Pancreas (tissue), 10 donors: ENCODE results near the gene TBX5. TPM values are rescaled to one million over a fixed set of nuclear protein-coding genes. Genes with fewer than 3 reads are reported as not detected.

Experiments used
- ATAC-seq, 4 donors: fragments of 200-7000 bp; cut with Tn5 transposase; one replicate each; pipeline versions ENCODE4 v1.8.0 to v1.9.1; 2020; ENCODE audit warnings: mild to moderate bottlenecking in 4 of 4, moderate library complexity in 4 of 4
- DNase-seq, 6 donors: peaks; one replicate each; pipeline ENCODE4 v3.0.0-alpha.2; 2020
- FAIRE-seq: peaks from 2 replicates; lab custom pipeline; 2012; peaks lifted over from hg19 to GRCh38; lab: Jason Lieb, UNC
- H3K27ac ChIP-seq, 4 donors: fragments of 200-600 bp; sonication (generic); 1 replicate in 3 of 4; 2 replicates in 1 of 4; pipeline versions ENCODE4 v1.5.0 to v1.8.0; 2020
- H3K27me3 ChIP-seq, 4 donors: fragments of 200-600 bp; one replicate each; pipeline ENCODE4 v1.8.0; 2021
- H3K36me3 ChIP-seq, 3 donors: fragments of 200-600 bp; sonication (generic) in 1 of 3; one replicate each; pipeline versions ENCODE4 v1.5.0 to v1.8.0; 2020 to 2021
- H3K4me1 ChIP-seq, 3 donors: fragments of 200-600 bp; one replicate each; pipeline ENCODE4 v1.8.0; 2021
- H3K4me3 ChIP-seq, 4 donors: fragments of 200-600 bp; sonication (generic) in 2 of 4; one replicate each; pipeline versions ENCODE4 v1.5.0 to v1.8.0; 2020 to 2021
- H3K9me3 ChIP-seq, 4 donors: fragments of 200-600 bp; one replicate each; pipeline ENCODE4 v1.8.0; 2021
- WGBS, 2 donors: extraction: QIAGEN DNeasy Blood & Tissue Kit; methylation state at CpG; one replicate each; pipeline ENCODE4 v1.1.7; 2013; 5-methylcytosine and 5-hydroxymethylcytosine counted together
- intact Hi-C, 3 donors: fragments of 100-400 bp; cut with DNase I; formaldehyde crosslinking; loops; one replicate each; pipeline versions ENCODE4 v1.11.1 to v1.14.2; 2022
- polyA plus RNA-seq, 2 donors: library from polyadenylated mRNA; stranded (reverse); fragments of 200-250 nt; gene quantifications; one replicate each; pipeline ENCODE4 v1.2.3, GENCODE V29; 2013
- total RNA-seq, 6 donors: library from RNA; stranded (reverse); fragmentation: NEBNext Ultra II Directional in 4 of 6; extraction: Animal tissue kit (Norgen Biotek cat#: 25700) in 4 of 6; gene quantifications; one replicate each; pipeline versions ENCODE4 v1.2.1 to v1.2.4, GENCODE V29; 2021 to 2023
- TF ChIP-seq, protein P1 (sequence below), 4 donors: fragments of 200-600 bp; sonication (generic) in 3 of 4; IDR thresholded peaks; one replicate each; pipeline versions ENCODE4 v1.5.0 to v1.8.0; 2021; ENCODE audit warnings: antibody characterized with exemption in 4 of 4
- donor health status: healthy with polysubstance abuse.
- donor health status: DM: no; HTN: no; CAD: no; lungs with moderate emphysema.
- donor health status: DM: no; HTN: no; CAD: no.
- donor health status: control.
- donor health status: control.
- donor health status: Bipolar disorder and iron deficiency.
- donor health status: DM: yes; HTN: yes; CAD: no.
- donor health status: DM: no; HTN: no; CAD: no.
- donor health status: DM: no; HTN: no; CAD: no.
- donor health status: DM: yes; HTN: yes; CAD: no.

Gene TBX5
- total and polyA plus RNA-seq, 8 donors: 0.02 TPM; not detected in 7

- peaks cover 3 to 76% (median 9%) of the 10 kb centered on the region in 4 donors for H3K27me3 ChIP-seq
- 3 to 4% methylated on average over 22 to 25 of the region's 25 CpGs for WGBS, 2 donors
- ATAC-seq (no peak), FAIRE-seq (no peak), DNase-seq (no peak)
- TF ChIP-seq, protein P1, sequence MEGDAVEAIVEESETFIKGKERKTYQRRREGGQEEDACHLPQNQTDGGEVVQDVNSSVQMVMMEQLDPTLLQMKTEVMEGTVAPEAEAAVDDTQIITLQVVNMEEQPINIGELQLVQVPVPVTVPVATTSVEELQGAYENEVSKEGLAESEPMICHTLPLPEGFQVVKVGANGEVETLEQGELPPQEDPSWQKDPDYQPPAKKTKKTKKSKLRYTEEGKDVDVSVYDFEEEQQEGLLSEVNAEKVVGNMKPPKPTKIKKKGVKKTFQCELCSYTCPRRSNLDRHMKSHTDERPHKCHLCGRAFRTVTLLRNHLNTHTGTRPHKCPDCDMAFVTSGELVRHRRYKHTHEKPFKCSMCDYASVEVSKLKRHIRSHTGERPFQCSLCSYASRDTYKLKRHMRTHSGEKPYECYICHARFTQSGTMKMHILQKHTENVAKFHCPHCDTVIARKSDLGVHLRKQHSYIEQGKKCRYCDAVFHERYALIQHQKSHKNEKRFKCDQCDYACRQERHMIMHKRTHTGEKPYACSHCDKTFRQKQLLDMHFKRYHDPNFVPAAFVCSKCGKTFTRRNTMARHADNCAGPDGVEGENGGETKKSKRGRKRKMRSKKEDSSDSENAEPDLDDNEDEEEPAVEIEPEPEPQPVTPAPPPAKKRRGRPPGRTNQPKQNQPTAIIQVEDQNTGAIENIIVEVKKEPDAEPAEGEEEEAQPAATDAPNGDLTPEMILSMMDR (IDR thresholded peaks at IDR 0.05): no peak
- H3K4me1 ChIP-seq: no peaks in the 10 kb centered on the region
- H3K9me3 ChIP-seq: no peaks in the 10 kb centered on the region
- no peak overlapping the region for H3K27ac ChIP-seq
- H3K4me3 ChIP-seq: no peak overlapping the region
- H3K36me3 ChIP-seq: no peaks in the 10 kb centered on the region
- intact Hi-C loops: no loop called here
Measured at GRCh38 chr12:114400925-114401324, 5.0 kb downstream of the TBX5 start.

- H3K27me3 ChIP-seq: peaks cover 3 to 71% (median 9%) of the 10 kb centered on the region in 4 donors
- H3K36me3 ChIP-seq: no peaks in the 10 kb centered on the region
- WGBS, 2 donors: 8 to 9% methylated on average over 31 of the region's 31 CpGs
- H3K4me1 ChIP-seq: no peaks in the 10 kb centered on the region
- H3K27ac ChIP-seq: no peak overlapping the region
- intact Hi-C loops: no loop called here
- DNase-seq (no peak), ATAC-seq (no peak), FAIRE-seq (no peak)
- H3K9me3 ChIP-seq: no peaks in the 10 kb centered on the region
- TF ChIP-seq, protein P1 (IDR thresholded peaks at IDR 0.05): no peak
- H3K4me3 ChIP-seq: no peak overlapping the region
Measured at GRCh38 chr12:114400361-114400811, 5.6 kb downstream of the TBX5 start.

DNA sequence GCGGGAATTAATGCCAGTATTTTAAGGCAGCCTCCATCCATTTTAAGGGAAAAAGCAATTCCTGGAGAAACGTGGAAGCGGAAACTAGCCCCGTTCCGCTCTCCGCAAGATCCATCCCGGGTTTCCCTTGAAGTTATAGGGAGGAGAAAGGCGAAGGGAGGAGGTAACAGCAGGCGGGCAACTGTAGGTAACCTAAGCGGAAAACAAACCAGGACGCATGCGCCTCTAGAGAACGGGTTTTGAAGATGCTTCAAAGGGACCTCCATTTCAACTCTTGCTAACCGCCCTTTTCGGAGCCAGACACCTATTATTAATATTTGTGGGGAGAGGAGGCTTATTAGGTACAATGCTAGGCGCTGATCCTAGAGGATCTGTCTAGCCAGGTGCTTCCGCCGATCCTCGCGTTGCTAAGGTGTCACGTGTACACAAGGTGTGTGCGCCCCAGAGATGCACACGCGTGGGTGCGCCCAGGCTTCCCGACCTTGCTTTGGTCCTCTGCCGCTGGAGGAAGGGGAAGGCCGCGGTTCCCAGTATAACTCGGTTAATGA lies 6.2 kb downstream of the TBX5 start:
- intact Hi-C loops: no loop called here
- peaks cover under 1 to 70% (median 9%) of the 10 kb centered on the region in 4 donors for H3K27me3 ChIP-seq
- TF ChIP-seq, protein P1 (IDR thresholded peaks at IDR 0.05): no peak
- DNase-seq (no peak), ATAC-seq (peak in 1 of 4 donors; percentile 44), FAIRE-seq (no peak)
- no peaks in the 10 kb centered on the region for H3K36me3 ChIP-seq
- H3K27ac ChIP-seq: no peak overlapping the region
- no peak overlapping the region for H3K4me3 ChIP-seq
- no peaks in the 10 kb centered on the region for H3K9me3 ChIP-seq
- H3K4me1 ChIP-seq: no peaks in the 10 kb centered on the region
- WGBS, 2 donors: 1 to 4% methylated on average over 30 of the region's 30 CpGs

DNA sequence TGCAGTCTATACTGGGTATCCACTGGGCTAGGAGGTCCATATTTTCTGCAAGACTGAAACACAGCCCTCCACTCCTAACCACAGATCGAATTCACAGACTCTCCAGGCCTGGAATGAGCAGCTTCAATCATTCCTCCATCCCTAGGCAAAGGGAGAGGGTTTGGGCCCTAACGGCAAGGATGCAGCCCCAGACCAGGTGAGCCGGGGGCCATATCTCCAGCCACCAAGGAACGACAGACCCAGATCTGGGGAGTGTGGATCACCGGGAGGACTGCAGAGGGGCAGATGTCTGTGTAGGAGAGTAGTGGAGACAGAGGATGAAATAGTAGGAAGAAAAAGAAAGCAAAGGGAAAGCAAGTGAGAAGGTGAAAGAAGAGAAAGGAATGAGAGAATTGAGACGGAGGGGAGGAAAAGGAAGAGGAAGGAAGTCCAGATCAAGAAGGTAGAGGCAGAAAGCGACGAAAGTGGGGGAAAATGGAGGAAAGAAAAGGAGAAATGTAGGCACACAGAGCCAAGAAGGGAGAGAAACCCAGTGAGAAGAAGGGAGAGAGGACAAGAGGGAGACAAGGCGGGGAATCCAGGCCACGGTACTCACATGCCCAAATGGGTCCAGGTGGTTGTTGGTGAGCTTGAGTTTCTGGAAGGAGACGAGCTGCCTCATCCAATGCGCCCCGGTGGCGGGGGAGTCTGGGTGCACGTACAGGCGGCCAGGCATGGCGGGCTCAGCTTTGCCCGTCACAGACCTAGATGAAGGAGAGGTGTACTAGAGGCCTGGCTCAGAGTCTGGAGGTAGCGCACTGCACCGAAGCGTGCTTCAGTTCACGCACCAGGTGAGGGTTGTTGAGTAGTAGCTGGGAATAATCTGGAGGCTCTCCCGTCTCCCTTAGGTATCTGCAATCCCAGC lies 7.7 kb downstream of the TBX5 start:
- H3K27ac ChIP-seq: no peak overlapping the region
- H3K4me3 ChIP-seq: no peak overlapping the region
- 7% methylated on average over 23 of the region's 23 CpGs for WGBS, 2 donors
- no peak for ATAC-seq
- TF ChIP-seq, protein P1 (IDR thresholded peaks at IDR 0.05): no peak
- H3K27me3 ChIP-seq: peaks cover 3 to 67% (median 8%) of the 10 kb centered on the region in 4 donors
- no peak for FAIRE-seq
- H3K9me3 ChIP-seq: no peaks in the 10 kb centered on the region
- no peak for DNase-seq
- no peaks in the 10 kb centered on the region for H3K36me3 ChIP-seq
- no peaks in the 10 kb centered on the region for H3K4me1 ChIP-seq
- intact Hi-C loops: no loop called here
